B cell (primary cell): ENCODE measurements around the gene ASCC2. TPM values are rescaled to one million over a fixed set of nuclear protein-coding genes. Genes with fewer than 3 reads are reported as not detected.

ENCODE experiments used
- ATAC-seq: fragments of 200-7000 bp; cut with Tn5 transposase; one replicate; pipeline ENCODE4 v1.10.0; 2021; ENCODE audit warnings: low read depth, mild to moderate bottlenecking, moderate number of reproducible peaks, moderate library complexity
- CTCF ChIA-PET: fragments of 350-600 bp; sonication (Branson Sonifier 250); formaldehyde crosslinking; loops from one replicate; lab custom pipeline; 2021; ENCODE audit warnings: antibody characterized with exemption, inconsistent platforms; lab: Charles Lee
- POLR2A ChIA-PET: fragments of 350-600 bp; sonication (Branson Sonifier 250); formaldehyde crosslinking; loops from one replicate; lab custom pipeline; 2021; ENCODE audit warnings: antibody characterized with exemption; lab: Charles Lee
- DNase-seq: peaks from one replicate; pipeline ENCODE4 v3.0.0; 2013
- H2AFZ ChIP-seq: 2 replicates; pipeline ENCODE4 v1.6.1; 2012; ENCODE audit warnings: mild to moderate bottlenecking, low read depth, low read length; ENCODE audit not compliant: insufficient read depth, poor library complexity, severe bottlenecking
- H3K27ac ChIP-seq, 2 donors: 1 replicate in 1 of 2; 2 replicates in 1 of 2; pipeline ENCODE4 v1.5.1; 2012 to 2013; ENCODE audit warnings: low read length in 2 of 2, mild to moderate bottlenecking in 2 of 2, moderate library complexity in 1 of 2
- H3K27me3 ChIP-seq, 4 experiments: fragments of 200-600 bp in 1 of 4; sonication (generic) in 1 of 4; replicated peaks in 1 of 4; 1 replicate in 2 of 4; 2 replicates in 2 of 4; pipeline versions ENCODE4 v1.6.1 to v1.7.0; 2013 to 2016; ENCODE audit warnings: low read length in 3 of 4, mild to moderate bottlenecking in 2 of 4, mixed read lengths in 1 of 4, moderate library complexity in 1 of 4; ENCODE audit not compliant: insufficient read depth in 4 of 4, control insufficient read depth in 3 of 4; ENCODE audit errors: control extremely low read depth in 1 of 4
- H3K36me3 ChIP-seq, 2 experiments: replicated peaks in 1 of 2; 1 replicate in 1 of 2; 2 replicates in 1 of 2; pipeline versions ENCODE4 v1.6.1 to v1.7.1; 2013; ENCODE audit warnings: low read length in 1 of 2; ENCODE audit not compliant: insufficient read depth in 2 of 2, control insufficient read depth in 1 of 2; ENCODE audit errors: control extremely low read depth in 1 of 2, extremely low read depth in 1 of 2
- H3K4me1 ChIP-seq, 2 donors: fragments of 200-600 bp in 1 of 2; sonication (generic) in 1 of 2; 1 replicate in 1 of 2; 2 replicates in 1 of 2; pipeline versions ENCODE4 v1.5.1 to v1.6.1; 2013 to 2017; ENCODE audit warnings: low read length in 2 of 2; ENCODE audit not compliant: control insufficient read depth in 2 of 2, insufficient read depth in 2 of 2
- H3K4me2 ChIP-seq: replicated peaks from 2 replicates; pipeline ENCODE3; 2012; ENCODE audit warnings: mild to moderate bottlenecking, low read depth, low read length; ENCODE audit not compliant: poor library complexity, severe bottlenecking
- H3K4me3 ChIP-seq, 5 experiments: fragments of 200-600 bp in 1 of 5; sonication (generic) in 1 of 5; 1 replicate in 3 of 5; 2 replicates in 2 of 5; pipeline versions ENCODE4 v1.5.1 to v1.7.0; 2011 to 2016; ENCODE audit warnings: low read length in 4 of 5, mild to moderate bottlenecking in 4 of 5, low read depth in 2 of 5, control low read depth in 1 of 5, moderate library complexity in 1 of 5; ENCODE audit not compliant: insufficient read depth in 1 of 5; ENCODE audit errors: control extremely low read depth in 1 of 5, extremely low read depth in 1 of 5
- H3K79me2 ChIP-seq: fragments of 200-600 bp; sonication (generic); one replicate; pipeline ENCODE4 v1.6.0; 2016; ENCODE audit warnings: low read length; ENCODE audit not compliant: control insufficient read depth, insufficient read depth
- H3K9ac ChIP-seq: fragments of 200-600 bp; sonication (generic); 2 replicates; pipeline ENCODE4 v1.6.1; 2017; ENCODE audit warnings: mild to moderate bottlenecking, low read length, moderate library complexity
- H3K9me3 ChIP-seq, 3 donors: one replicate each; pipeline versions ENCODE4 v1.6.1 to v1.7.1; 2013; ENCODE audit warnings: low read length in 2 of 3; ENCODE audit not compliant: control insufficient read depth in 2 of 3, insufficient read depth in 1 of 3; ENCODE audit errors: control extremely low read depth in 1 of 3
- H4K20me1 ChIP-seq: 2 replicates; pipeline ENCODE4 v1.6.0; 2012; ENCODE audit warnings: mild to moderate bottlenecking, low read length; ENCODE audit not compliant: insufficient read depth, control insufficient read depth, poor library complexity, severe bottlenecking
- H3K27ac Mint-ChIP-seq: one replicate; pipeline ENCODE4 v1.8.0; 2021; ENCODE audit warnings: mixed read lengths
- H3K27me3 Mint-ChIP-seq: one replicate; pipeline ENCODE4 v1.8.0; 2021; ENCODE audit warnings: mixed read lengths
- H3K4me1 Mint-ChIP-seq: one replicate; pipeline ENCODE4 v1.8.0; 2021; ENCODE audit warnings: mixed read lengths
- H3K4me3 Mint-ChIP-seq: one replicate; pipeline ENCODE4 v1.8.0; 2021; ENCODE audit warnings: mixed read lengths
- H3K9me3 Mint-ChIP-seq: one replicate; pipeline ENCODE4 v1.8.0; 2022; ENCODE audit warnings: mixed read lengths; ENCODE audit not compliant: insufficient read depth
- EZH2 ChIP-seq: IDR thresholded peaks from 2 replicates; pipeline ENCODE4 v1.6.1; 2012; ENCODE audit warnings: borderline replicate concordance, low read depth, mild to moderate bottlenecking, moderate library complexity, low read length; ENCODE audit not compliant: insufficient read depth, poor library complexity, severe bottlenecking
- WGBS: methylation state at CpG from one replicate; pipeline ENCODE4 v1.1.5; 2013; ENCODE audit warnings: missing lambda C conversion rate; ENCODE audit not compliant: insufficient coverage; 5-methylcytosine and 5-hydroxymethylcytosine counted together
- intact Hi-C: fragments of 100-400 bp; cut with micrococcal nuclease; formaldehyde crosslinking; loops from one replicate; pipeline ENCODE4 v1.10.0; 2022
- polyA plus RNA-seq: library from polyadenylated mRNA; depleted of rRNA; stranded (reverse); fragments of >200 nt; gene quantifications from 2 replicates; pipeline ENCODE4 v1.2.3, GENCODE V29; 2012
- total RNA-seq, 2 donors: library from RNA; stranded (reverse); fragments of 120-200 nt in 1 of 2; gene quantifications; 1 replicate in 1 of 2; 2 replicates in 1 of 2; pipeline versions ENCODE4 v1.2.3 to v1.2.4, GENCODE V29; 2013 to 2022
- TF ChIP-seq, protein P1 (sequence below): fragments of 200-600 bp; IDR thresholded peaks from one replicate; pipeline ENCODE4 v1.8.0; 2022; ENCODE audit warnings: antibody characterized with exemption, mild to moderate bottlenecking

Gene ASCC2
- total and polyA plus RNA-seq, 2 donors (not counting 1 experiment from before 2014, with no cell fraction given) = 81.1 to 84.0 TPM

- H3K9me3 ChIP-seq = no peaks in the 10 kb centered on the region
- peak overlapping the region in 1 of 2 donors; percentile 91 for H3K27ac ChIP-seq
- POLR2A ChIA-PET = interaction anchor here (0.7 to 1.7 kb wide), 3 partner anchors 25 to 44 kb away, joined by 3 to 11 read pairs (median 3); partner anchors contain the start of gene MTMR3
- peak overlapping the region in 2 of 5 experiments; percentile 75 to 96 for H3K4me3 ChIP-seq
- CTCF ChIA-PET = no interaction called here
- no peaks in the 10 kb centered on the region for H3K9me3 Mint-ChIP-seq
- intact Hi-C loops = loop anchor here (5.0 kb wide), 1 partner anchor 1128 kb away; the partner anchor contains the start of genes MORC2 and TUG1
- peaks cover 4% of the 10 kb centered on the region for H3K27me3 Mint-ChIP-seq
- H3K4me2 ChIP-seq = peak overlapping the region; percentile 77
- peaks cover 15 to 19% of the 10 kb centered on the region in 2 donors for H3K4me1 ChIP-seq
- peaks cover 15% of the 10 kb centered on the region for H4K20me1 ChIP-seq
- ATAC-seq = no peak
- peak overlapping the region; percentile 96 for H3K27ac Mint-ChIP-seq
- TF ChIP-seq EZH2 = no peak
- TF ChIP-seq, protein P1, sequence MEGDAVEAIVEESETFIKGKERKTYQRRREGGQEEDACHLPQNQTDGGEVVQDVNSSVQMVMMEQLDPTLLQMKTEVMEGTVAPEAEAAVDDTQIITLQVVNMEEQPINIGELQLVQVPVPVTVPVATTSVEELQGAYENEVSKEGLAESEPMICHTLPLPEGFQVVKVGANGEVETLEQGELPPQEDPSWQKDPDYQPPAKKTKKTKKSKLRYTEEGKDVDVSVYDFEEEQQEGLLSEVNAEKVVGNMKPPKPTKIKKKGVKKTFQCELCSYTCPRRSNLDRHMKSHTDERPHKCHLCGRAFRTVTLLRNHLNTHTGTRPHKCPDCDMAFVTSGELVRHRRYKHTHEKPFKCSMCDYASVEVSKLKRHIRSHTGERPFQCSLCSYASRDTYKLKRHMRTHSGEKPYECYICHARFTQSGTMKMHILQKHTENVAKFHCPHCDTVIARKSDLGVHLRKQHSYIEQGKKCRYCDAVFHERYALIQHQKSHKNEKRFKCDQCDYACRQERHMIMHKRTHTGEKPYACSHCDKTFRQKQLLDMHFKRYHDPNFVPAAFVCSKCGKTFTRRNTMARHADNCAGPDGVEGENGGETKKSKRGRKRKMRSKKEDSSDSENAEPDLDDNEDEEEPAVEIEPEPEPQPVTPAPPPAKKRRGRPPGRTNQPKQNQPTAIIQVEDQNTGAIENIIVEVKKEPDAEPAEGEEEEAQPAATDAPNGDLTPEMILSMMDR = no peak
- no peaks in the 10 kb centered on the region for H3K27me3 ChIP-seq
- peaks cover 24% of the 10 kb centered on the region for H3K4me1 Mint-ChIP-seq
- H2AFZ ChIP-seq = peak overlapping the region; percentile 83
- H3K9ac ChIP-seq = peak overlapping the region; percentile 80
- peak overlapping the region; percentile 93 for H3K4me3 Mint-ChIP-seq
- no CpG with 5 or more reads among the region's 1 CpG for WGBS
- no peak for DNase-seq
- peaks cover 0 to under 1% of the 10 kb centered on the region in 2 experiments for H3K36me3 ChIP-seq
- peaks cover 42% of the 10 kb centered on the region for H3K79me2 ChIP-seq
Measured at GRCh38 chr22:29839039-29839438, 965 bp upstream of the ASCC2 start.

- Histone ChIP-seq H3K27me3 (no peaks in the 10 kb centered on the region), H3K9ac (peak overlapping the region; percentile 80), H3K4me3 (peak overlapping the region; percentile 75 to 96 (median 87)), H3K36me3 (peaks cover 0 to 5% of the 10 kb centered on the region in 2 experiments), H3K4me2 (peak overlapping the region; percentile 77), H3K27ac (peak overlapping the region; percentile 80 to 91), H3K4me1 (peaks cover 15 to 19% of the 10 kb centered on the region in 2 donors), H4K20me1 (peaks cover 19% of the 10 kb centered on the region), H3K9me3 (no peaks in the 10 kb centered on the region), H2AFZ (peak overlapping the region; percentile 83), H3K79me2 (peaks cover 44% of the 10 kb centered on the region)
- DNase-seq = no peak
- intact Hi-C loops = loop anchor here (1.0 to 5.0 kb wide), 5 partner anchors 45 to 1129 kb away; partner anchors contain the start of genes MORC2, MTMR3, NF2 and NIPSNAP1
- Mint-ChIP-seq H3K4me1 (peaks cover 24% of the 10 kb centered on the region), H3K4me3 (peak overlapping the region; percentile 93), H3K27me3 (peaks cover 4% of the 10 kb centered on the region), H3K9me3 (no peaks in the 10 kb centered on the region), H3K27ac (peak overlapping the region; percentile 96)
- TF ChIP-seq, protein P1 = no peak
- TF ChIP-seq EZH2 = no peak
- ChIA-PET CTCF (interaction anchor here (2.2 kb wide), 1 partner anchor 167 kb away, joined by 6 read pairs; no protein-coding TSS in a partner anchor), POLR2A (interaction anchor here (0.7 to 1.7 kb wide), 3 partner anchors 25 to 72 kb away, joined by 3 to 11 read pairs (median 3); partner anchors contain the start of genes MTMR3 and ZMAT5)
- WGBS = 10% methylated on average over 2 of the region's 5 CpGs
- no peak for ATAC-seq
Measured at GRCh38 chr22:29838599-29838956, 504 bp upstream of the ASCC2 start.
